NT2/D1 (cell line): ENCODE data around the gene RIN1.
A peak's percentile ranks its signal among the peaks of the same experiment; 100 is the strongest.

Experiments
- DNase-seq: peaks from one replicate; pipeline ENCODE4 v3.0.0-alpha.2; 2011; ENCODE audit warnings: low read depth, low spot score
- H3K27me3 ChIP-seq: 2 replicates; pipeline ENCODE4 v1.6.0; 2011; ENCODE audit warnings: mild to moderate bottlenecking; ENCODE audit not compliant: insufficient read length, insufficient read depth
- H3K36me3 ChIP-seq: 2 replicates; pipeline ENCODE4 v1.6.1; 2011; ENCODE audit warnings: mild to moderate bottlenecking, low read length, mixed read lengths; ENCODE audit not compliant: insufficient read depth, insufficient read length
- H3K4me1 ChIP-seq: 2 replicates; pipeline ENCODE4 v1.5.1; 2011; ENCODE audit not compliant: insufficient read depth, insufficient read length
- H3K4me3 ChIP-seq: 2 replicates; pipeline ENCODE4 v1.5.1; 2011; ENCODE audit warnings: low read depth; ENCODE audit not compliant: insufficient read length
- H3K9ac ChIP-seq: 2 replicates; pipeline ENCODE4 v1.6.0; 2011; ENCODE audit warnings: low read depth; ENCODE audit not compliant: insufficient read length
- H3K9me3 ChIP-seq: 2 replicates; pipeline ENCODE4 v1.5.1; 2011; ENCODE audit warnings: mild to moderate bottlenecking, low read length; ENCODE audit not compliant: insufficient read depth
- SUZ12 ChIP-seq: IDR thresholded peaks from 2 replicates; pipeline ENCODE4 v1.6.1; 2011; ENCODE audit not compliant: insufficient read length, insufficient read depth; ENCODE audit errors: extremely low read depth
- YY1 ChIP-seq: IDR thresholded peaks from 2 replicates; pipeline ENCODE4 v1.6.1; 2011; ENCODE audit not compliant: insufficient read length, insufficient read depth
- ZNF274 ChIP-seq: IDR thresholded peaks from 2 replicates; pipeline ENCODE4 v1.6.1; 2011; ENCODE audit warnings: mild to moderate bottlenecking, low read depth, low read length

The RIN1 gene

GRCh38 chr11:66369073-66369894, 33.0 kb upstream of the RIN1 start:
- DNase-seq: no peak
- H3K9ac ChIP-seq: peak overlapping the region; percentile 82
- no peaks in the 10 kb centered on the region for H3K9me3 ChIP-seq
- peak overlapping the region; percentile 44 for H3K4me3 ChIP-seq
- H3K36me3 ChIP-seq: peaks cover 50% of the 10 kb centered on the region
- H3K27me3 ChIP-seq: no peaks in the 10 kb centered on the region
- H3K4me1 ChIP-seq: peaks cover 17% of the 10 kb centered on the region
- TF ChIP-seq ZNF274: no peak
- TF ChIP-seq YY1: no peak
- TF ChIP-seq SUZ12: no peak

- H3K9ac ChIP-seq: peak overlapping the region; percentile 22
- no peaks in the 10 kb centered on the region for H3K9me3 ChIP-seq
- no peak overlapping the region for H3K4me3 ChIP-seq
- TF ChIP-seq YY1 (no peak), SUZ12 (no peak), ZNF274 (no peak)
- H3K27me3 ChIP-seq: no peaks in the 10 kb centered on the region
- peaks cover 56% of the 10 kb centered on the region for H3K36me3 ChIP-seq
- DNase-seq: no peak
- H3K4me1 ChIP-seq: peaks cover 19% of the 10 kb centered on the region
Observed at GRCh38 chr11:66368484-66368883, 32.2 kb upstream of the RIN1 start.

GRCh38 chr11:66367561-66368312, 31.5 kb upstream of the RIN1 start:
- no peak overlapping the region for H3K9ac ChIP-seq
- no peak for TF ChIP-seq ZNF274
- TF ChIP-seq YY1: no peak
- TF ChIP-seq SUZ12: no peak
- no peak for DNase-seq
- peaks cover 64% of the 10 kb centered on the region for H3K36me3 ChIP-seq
- no peaks in the 10 kb centered on the region for H3K27me3 ChIP-seq
- no peak overlapping the region for H3K4me3 ChIP-seq
- no peaks in the 10 kb centered on the region for H3K9me3 ChIP-seq
- H3K4me1 ChIP-seq: peaks cover 20% of the 10 kb centered on the region

GRCh38 chr11:66366844-66367477, 30.7 kb upstream of the RIN1 start:
- TF ChIP-seq YY1 (no peak), SUZ12 (no peak), ZNF274 (no peak)
- no peaks in the 10 kb centered on the region for H3K27me3 ChIP-seq
- H3K4me3 ChIP-seq: no peak overlapping the region
- H3K36me3 ChIP-seq: peaks cover 71% of the 10 kb centered on the region
- DNase-seq: no peak
- H3K4me1 ChIP-seq: peaks cover 20% of the 10 kb centered on the region
- no peak overlapping the region for H3K9ac ChIP-seq
- H3K9me3 ChIP-seq: no peaks in the 10 kb centered on the region

GRCh38 chr11:66365711-66366619, 29.7 kb upstream of the RIN1 start:
- H3K9ac ChIP-seq: no peak overlapping the region
- no peak overlapping the region for H3K4me3 ChIP-seq
- H3K27me3 ChIP-seq: no peaks in the 10 kb centered on the region
- peaks cover 25% of the 10 kb centered on the region for H3K4me1 ChIP-seq
- no peaks in the 10 kb centered on the region for H3K9me3 ChIP-seq
- H3K36me3 ChIP-seq: peaks cover 80% of the 10 kb centered on the region
- TF ChIP-seq ZNF274 (no peak), YY1 (no peak), SUZ12 (no peak)
- DNase-seq: no peak

- Histone ChIP-seq H3K4me1 (peaks cover 25% of the 10 kb centered on the region), H3K36me3 (peaks cover 80% of the 10 kb centered on the region), H3K4me3 (no peak overlapping the region), H3K27me3 (no peaks in the 10 kb centered on the region), H3K9ac (no peak overlapping the region), H3K9me3 (no peaks in the 10 kb centered on the region)
- TF ChIP-seq SUZ12: no peak
- no peak for TF ChIP-seq YY1
- no peak for TF ChIP-seq ZNF274
- no peak for DNase-seq
Observed at GRCh38 chr11:66365166-66365565, 28.9 kb upstream of the RIN1 start.
